ENCODE measurements around the gene NOSIP.

Gene NOSIP

DNA sequence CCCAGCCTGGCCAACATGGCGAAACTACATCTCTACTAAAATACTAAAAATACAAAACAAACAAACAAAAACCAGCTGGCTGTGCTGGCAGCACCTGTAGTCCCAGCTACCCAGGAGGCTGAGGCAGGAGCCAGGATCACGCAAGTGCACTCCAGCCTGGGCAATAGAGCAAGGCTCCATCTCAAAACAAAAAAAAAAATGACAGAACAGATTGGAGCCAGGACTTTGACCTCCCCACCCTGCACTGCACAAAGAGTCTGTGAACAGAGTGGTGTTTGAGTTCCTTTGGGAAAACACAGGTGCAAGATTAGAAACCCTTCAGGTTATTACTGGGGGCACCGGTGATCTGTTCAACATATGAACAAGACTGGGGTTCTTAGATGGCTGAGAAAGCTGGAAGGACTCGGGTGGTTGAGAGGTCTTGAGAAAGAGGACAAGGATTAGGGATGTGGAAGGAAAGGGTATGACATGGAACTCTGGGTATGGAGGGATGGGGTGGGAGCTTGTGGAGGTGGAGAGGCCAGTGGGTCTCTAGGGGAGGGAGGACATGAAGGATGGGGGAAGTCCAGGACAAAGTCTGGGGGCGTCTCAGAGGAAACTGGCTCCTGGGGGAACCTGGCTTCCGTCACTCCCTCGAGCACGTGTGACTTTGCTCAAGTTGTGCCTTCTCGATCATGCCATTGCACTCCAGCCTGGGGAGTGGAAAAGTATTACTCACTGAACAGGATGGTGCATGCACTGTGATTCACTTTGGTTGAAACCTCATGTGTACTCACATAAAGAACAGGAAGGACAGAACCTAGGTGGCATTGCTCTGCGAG, 26.7 kb downstream of the NOSIP start:
- H3K4me1 ChIP-seq (ENCODE audit: control insufficient read depth in 1 of 2, insufficient read depth in 2 of 2, low read length in 2 of 2), result peaks cover 34 to 48% of the 10 kb centered on the region in 2 donors
- peak overlapping the region; percentile 21 to 51 for H3K9ac ChIP-seq (ENCODE audit: low read depth in 1 of 2, low read length in 2 of 2)
- no peaks in the 10 kb centered on the region for H3K9me3 ChIP-seq (ENCODE audit: control insufficient read depth in 1 of 2, low read length in 2 of 2)
- H3K36me3 ChIP-seq (ENCODE audit: control insufficient read depth in 1 of 2, insufficient read depth in 2 of 2, low read length in 2 of 2), result peaks cover 9 to 27% of the 10 kb centered on the region in 2 donors
- peak overlapping the region; percentile 87 for H3K27ac ChIP-seq (ENCODE audit: low read depth, low read length)
- no peak overlapping the region for H3K4me3 ChIP-seq (ENCODE audit: low read depth in 1 of 2, low read length in 2 of 2)
- H3K27me3 ChIP-seq (ENCODE audit: control insufficient read depth in 1 of 2, insufficient read depth in 2 of 2, low read length in 2 of 2), result no peaks in the 10 kb centered on the region

DNA sequence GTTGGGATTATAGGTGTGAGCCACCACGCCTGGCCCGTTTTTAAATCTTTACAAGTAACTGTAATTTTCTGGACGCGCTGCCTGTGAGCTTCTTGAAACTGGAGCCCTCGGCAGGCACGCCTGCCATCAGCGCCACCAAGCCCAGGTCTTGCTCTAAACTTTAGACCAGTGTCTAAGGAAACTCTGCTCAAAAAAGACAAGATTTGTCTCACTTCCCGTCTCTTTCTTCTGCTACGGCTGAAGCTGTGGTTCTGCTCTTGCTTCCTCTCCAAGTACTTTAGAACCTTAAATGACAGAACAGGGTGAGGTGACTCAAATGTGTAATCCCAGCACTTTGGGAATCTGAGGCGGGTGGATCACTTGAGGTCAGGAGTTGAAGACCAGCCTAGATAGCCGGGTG, 27.6 kb downstream of the NOSIP start:
- Histone ChIP-seq H3K27me3 (ENCODE audit: control insufficient read depth in 1 of 2, insufficient read depth in 2 of 2, low read length in 2 of 2) (no peaks in the 10 kb centered on the region), H3K27ac (ENCODE audit: low read depth, low read length) (no peak overlapping the region), H3K4me3 (ENCODE audit: low read depth in 1 of 2, low read length in 2 of 2) (no peak overlapping the region), H3K36me3 (ENCODE audit: control insufficient read depth in 1 of 2, insufficient read depth in 2 of 2, low read length in 2 of 2) (peaks cover 4 to 19% of the 10 kb centered on the region in 2 donors), H3K9me3 (ENCODE audit: control insufficient read depth in 1 of 2, low read length in 2 of 2) (no peaks in the 10 kb centered on the region), H3K9ac (ENCODE audit: low read depth in 1 of 2, low read length in 2 of 2) (peak overlapping the region in 1 of 2 donors; percentile 38), H3K4me1 (ENCODE audit: control insufficient read depth in 1 of 2, insufficient read depth in 2 of 2, low read length in 2 of 2) (peaks cover 33 to 47% of the 10 kb centered on the region in 2 donors)

DNA sequence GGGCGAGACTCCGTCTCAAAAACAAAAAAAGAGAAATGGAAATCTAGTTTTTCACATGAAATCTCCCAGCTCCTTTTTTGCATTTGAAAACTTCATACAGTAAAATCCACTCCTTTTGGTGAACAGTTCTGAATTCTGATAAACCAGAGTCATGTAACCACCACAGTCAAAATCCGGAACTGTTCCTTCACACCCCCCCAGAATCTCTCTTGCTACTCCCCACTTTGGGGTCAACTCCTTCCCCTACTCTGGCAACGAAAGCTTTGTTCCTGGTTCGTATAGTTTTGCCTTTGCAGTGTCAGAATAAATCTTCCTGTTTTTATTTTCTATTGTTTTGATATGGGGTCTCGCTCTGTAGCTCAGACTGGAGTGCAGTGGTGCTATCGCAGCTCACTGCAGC, 28.8 kb downstream of the NOSIP start:
- Histone ChIP-seq H3K9me3 (ENCODE audit: control insufficient read depth in 1 of 2, low read length in 2 of 2) (no peaks in the 10 kb centered on the region), H3K27me3 (ENCODE audit: control insufficient read depth in 1 of 2, insufficient read depth in 2 of 2, low read length in 2 of 2) (no peaks in the 10 kb centered on the region), H3K4me1 (ENCODE audit: control insufficient read depth in 1 of 2, insufficient read depth in 2 of 2, low read length in 2 of 2) (peaks cover 29 to 44% of the 10 kb centered on the region in 2 donors), H3K4me3 (ENCODE audit: low read depth in 1 of 2, low read length in 2 of 2) (no peak overlapping the region), H3K9ac (ENCODE audit: low read depth in 1 of 2, low read length in 2 of 2) (no peak overlapping the region), H3K36me3 (ENCODE audit: control insufficient read depth in 1 of 2, insufficient read depth in 2 of 2, low read length in 2 of 2) (peaks cover 0 to 8% of the 10 kb centered on the region in 2 donors), H3K27ac (ENCODE audit: low read depth, low read length) (no peak overlapping the region)

DNA sequence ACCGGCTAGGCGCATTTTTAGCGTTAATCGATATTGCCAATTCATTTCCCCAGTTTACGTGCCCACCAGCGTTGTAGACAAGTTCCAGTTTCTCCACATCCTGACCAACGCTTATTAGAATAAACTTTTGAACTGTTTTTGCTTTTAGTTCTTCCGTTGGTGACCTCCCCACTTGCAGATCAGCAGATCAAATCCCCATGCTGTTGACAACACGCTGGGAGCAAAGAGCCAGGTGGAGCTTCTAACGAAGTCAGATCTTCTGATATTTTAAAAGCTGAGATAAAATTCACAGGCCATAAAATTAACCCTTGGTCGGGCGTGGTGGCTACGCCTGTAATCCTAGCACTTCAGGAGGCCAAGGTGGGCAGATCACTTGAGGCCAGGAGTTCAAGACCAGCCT, 31.3 kb downstream of the NOSIP start:
- Histone ChIP-seq H3K36me3 (ENCODE audit: control insufficient read depth in 1 of 2, insufficient read depth in 2 of 2, low read length in 2 of 2) (peaks cover 0 to 3% of the 10 kb centered on the region in 2 donors), H3K4me1 (ENCODE audit: control insufficient read depth in 1 of 2, insufficient read depth in 2 of 2, low read length in 2 of 2) (peaks cover 21 to 24% of the 10 kb centered on the region in 2 donors), H3K9me3 (ENCODE audit: control insufficient read depth in 1 of 2, low read length in 2 of 2) (no peaks in the 10 kb centered on the region), H3K27ac (ENCODE audit: low read depth, low read length) (peak overlapping the region; percentile 13), H3K27me3 (ENCODE audit: control insufficient read depth in 1 of 2, insufficient read depth in 2 of 2, low read length in 2 of 2) (no peaks in the 10 kb centered on the region), H3K4me3 (ENCODE audit: low read depth in 1 of 2, low read length in 2 of 2) (no peak overlapping the region), H3K9ac (ENCODE audit: low read depth in 1 of 2, low read length in 2 of 2) (peak overlapping the region in 1 of 2 donors; percentile 33)

DNA sequence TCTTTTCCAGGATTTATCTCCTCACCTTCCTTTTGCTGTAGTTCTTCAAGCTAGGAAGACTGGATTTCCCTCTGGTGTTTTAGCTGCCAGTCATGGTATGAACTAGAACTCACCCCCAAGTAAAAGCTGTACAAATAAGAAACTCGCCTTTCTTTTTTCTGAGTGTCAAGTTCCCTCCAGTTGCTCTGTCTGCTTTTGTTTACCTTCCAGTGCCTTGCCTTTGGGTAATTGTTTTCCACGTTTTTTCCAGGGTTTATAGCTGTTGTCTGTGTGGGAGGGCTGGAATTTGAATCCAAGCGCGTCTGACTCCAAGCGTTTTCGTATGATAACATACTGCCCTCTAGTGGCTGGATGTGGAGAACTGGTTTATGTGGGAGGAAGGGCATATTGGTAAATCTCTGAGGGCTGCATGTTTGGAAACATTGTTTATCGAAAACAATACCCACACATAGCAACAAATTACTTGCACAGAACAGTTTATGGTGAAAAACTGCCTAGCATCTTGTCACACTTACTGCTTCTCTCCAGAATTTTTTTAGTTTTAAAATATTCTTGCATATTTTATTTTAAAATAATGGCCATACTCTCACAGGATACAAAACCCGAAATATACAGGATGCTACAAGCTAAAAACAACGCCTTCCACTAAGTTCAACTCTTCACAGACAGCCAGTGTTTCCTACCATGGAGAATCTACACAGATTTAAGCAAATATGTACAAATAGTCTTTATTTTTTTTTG, 33.4 kb downstream of the NOSIP start:
- Histone ChIP-seq H3K36me3 (ENCODE audit: control insufficient read depth in 1 of 2, insufficient read depth in 2 of 2, low read length in 2 of 2) (peaks cover 5 to 18% of the 10 kb centered on the region in 2 donors), H3K4me1 (ENCODE audit: control insufficient read depth in 1 of 2, insufficient read depth in 2 of 2, low read length in 2 of 2) (peaks cover 10 to 13% of the 10 kb centered on the region in 2 donors), H3K27ac (ENCODE audit: low read depth, low read length) (no peak overlapping the region), H3K9ac (ENCODE audit: low read depth in 1 of 2, low read length in 2 of 2) (no peak overlapping the region), H3K9me3 (ENCODE audit: control insufficient read depth in 1 of 2, low read length in 2 of 2) (no peaks in the 10 kb centered on the region), H3K27me3 (ENCODE audit: control insufficient read depth in 1 of 2, insufficient read depth in 2 of 2, low read length in 2 of 2) (no peaks in the 10 kb centered on the region), H3K4me3 (ENCODE audit: low read depth in 1 of 2, low read length in 2 of 2) (no peak overlapping the region)

DNA sequence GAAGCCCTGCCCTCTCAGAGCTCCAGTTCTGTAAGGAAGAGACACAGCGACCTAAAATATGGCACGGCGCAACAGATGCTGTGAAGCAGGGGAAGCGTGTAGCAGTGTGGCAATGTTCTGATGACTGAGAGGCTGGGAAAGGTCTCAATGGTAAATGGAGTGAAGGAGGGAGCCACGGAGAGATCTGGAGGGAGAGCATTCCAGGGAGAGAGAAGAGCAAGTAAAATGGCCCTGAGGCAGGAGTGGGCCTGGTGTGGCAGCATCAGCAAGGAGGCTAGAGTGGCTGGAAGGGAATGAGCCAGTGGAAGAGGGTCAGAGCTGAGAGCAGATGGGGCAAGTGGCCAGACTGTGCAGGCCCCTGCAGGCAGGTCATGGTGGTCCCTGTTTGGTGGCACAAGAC, 36.2 kb downstream of the NOSIP start:
- Histone ChIP-seq H3K9me3 (ENCODE audit: control insufficient read depth in 1 of 2, low read length in 2 of 2) (no peaks in the 10 kb centered on the region), H3K4me1 (ENCODE audit: control insufficient read depth in 1 of 2, insufficient read depth in 2 of 2, low read length in 2 of 2) (peaks cover 8 to 13% of the 10 kb centered on the region in 2 donors), H3K27me3 (ENCODE audit: control insufficient read depth in 1 of 2, insufficient read depth in 2 of 2, low read length in 2 of 2) (no peaks in the 10 kb centered on the region), H3K9ac (ENCODE audit: low read depth in 1 of 2, low read length in 2 of 2) (no peak overlapping the region), H3K27ac (ENCODE audit: low read depth, low read length) (no peak overlapping the region), H3K4me3 (ENCODE audit: low read depth in 1 of 2, low read length in 2 of 2) (no peak overlapping the region), H3K36me3 (ENCODE audit: control insufficient read depth in 1 of 2, insufficient read depth in 2 of 2, low read length in 2 of 2) (peaks cover 9 to 39% of the 10 kb centered on the region in 2 donors)

DNA sequence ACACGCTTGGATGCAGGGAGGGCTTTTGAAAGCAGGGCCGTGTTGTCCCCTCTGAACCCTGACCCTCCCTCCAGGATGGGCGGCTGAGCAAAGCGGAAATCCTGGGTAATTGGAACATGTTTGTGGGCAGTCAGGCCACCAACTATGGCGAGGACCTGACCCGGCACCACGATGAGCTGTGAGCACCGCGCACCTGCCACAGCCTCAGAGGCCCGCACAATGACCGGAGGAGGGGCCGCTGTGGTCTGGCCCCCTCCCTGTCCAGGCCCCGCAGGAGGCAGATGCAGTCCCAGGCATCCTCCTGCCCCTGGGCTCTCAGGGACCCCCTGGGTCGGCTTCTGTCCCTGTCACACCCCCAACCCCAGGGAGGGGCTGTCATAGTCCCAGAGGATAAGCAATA, 37.3 kb downstream of the NOSIP start:
- H3K4me3 ChIP-seq (ENCODE audit: low read depth in 1 of 2, low read length in 2 of 2), result no peak overlapping the region
- H3K27ac ChIP-seq (ENCODE audit: low read depth, low read length), result no peak overlapping the region
- no peaks in the 10 kb centered on the region for H3K9me3 ChIP-seq (ENCODE audit: control insufficient read depth in 1 of 2, low read length in 2 of 2)
- peaks cover 2 to 6% of the 10 kb centered on the region in 2 donors for H3K4me1 ChIP-seq (ENCODE audit: control insufficient read depth in 1 of 2, insufficient read depth in 2 of 2, low read length in 2 of 2)
- peaks cover 15 to 46% of the 10 kb centered on the region in 2 donors for H3K36me3 ChIP-seq (ENCODE audit: control insufficient read depth in 1 of 2, insufficient read depth in 2 of 2, low read length in 2 of 2)
- no peak overlapping the region for H3K9ac ChIP-seq (ENCODE audit: low read depth in 1 of 2, low read length in 2 of 2)
- H3K27me3 ChIP-seq (ENCODE audit: control insufficient read depth in 1 of 2, insufficient read depth in 2 of 2, low read length in 2 of 2), result no peaks in the 10 kb centered on the region

DNA sequence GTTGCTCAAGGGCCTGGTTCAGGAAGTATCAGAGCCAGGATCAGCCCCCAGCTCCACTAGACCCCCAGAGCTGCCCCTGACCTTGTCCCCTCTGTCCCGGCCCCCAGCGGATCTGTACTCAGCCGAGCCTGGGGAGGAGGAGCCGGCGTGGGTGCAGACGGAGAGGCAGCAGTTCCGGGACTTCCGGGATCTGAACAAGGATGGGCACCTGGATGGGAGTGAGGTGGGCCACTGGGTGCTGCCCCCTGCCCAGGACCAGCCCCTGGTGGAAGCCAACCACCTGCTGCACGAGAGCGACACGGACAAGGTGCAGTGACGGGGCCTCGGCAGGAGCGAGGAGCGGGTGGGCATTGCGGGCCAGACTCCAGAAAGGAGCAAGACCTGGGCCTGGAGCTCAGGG, 37.9 kb downstream of the NOSIP start:
- Histone ChIP-seq H3K9ac (ENCODE audit: low read depth in 1 of 2, low read length in 2 of 2) (no peak overlapping the region), H3K4me3 (ENCODE audit: low read depth in 1 of 2, low read length in 2 of 2) (no peak overlapping the region), H3K4me1 (ENCODE audit: control insufficient read depth in 1 of 2, insufficient read depth in 2 of 2, low read length in 2 of 2) (peaks cover 2 to 5% of the 10 kb centered on the region in 2 donors), H3K9me3 (ENCODE audit: control insufficient read depth in 1 of 2, low read length in 2 of 2) (no peaks in the 10 kb centered on the region), H3K27ac (ENCODE audit: low read depth, low read length) (no peak overlapping the region), H3K27me3 (ENCODE audit: control insufficient read depth in 1 of 2, insufficient read depth in 2 of 2, low read length in 2 of 2) (no peaks in the 10 kb centered on the region), H3K36me3 (ENCODE audit: control insufficient read depth in 1 of 2, insufficient read depth in 2 of 2, low read length in 2 of 2) (peaks cover 15 to 46% of the 10 kb centered on the region in 2 donors)

DNA sequence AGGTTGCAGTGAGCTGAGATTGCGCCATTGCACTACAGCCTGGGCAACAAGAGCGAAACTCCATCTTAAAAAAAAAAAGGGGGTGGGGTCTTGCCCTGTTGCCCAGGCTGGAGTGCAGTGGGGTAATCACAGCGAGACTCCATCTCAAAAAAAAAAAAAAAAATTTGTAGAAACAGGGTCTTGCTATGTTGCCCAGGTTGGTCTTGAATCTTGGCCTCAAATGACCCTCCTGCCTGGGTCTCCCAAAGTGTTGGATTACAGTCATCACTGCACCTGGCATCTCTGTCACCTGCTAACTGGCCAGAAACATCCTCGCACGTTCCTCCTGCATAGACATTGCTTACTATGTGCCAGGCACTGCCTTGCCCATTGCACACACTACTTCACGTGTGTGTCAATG, 38.4 kb downstream of the NOSIP start:
- no peak overlapping the region for H3K9ac ChIP-seq (ENCODE audit: low read depth in 1 of 2, low read length in 2 of 2)
- no peak overlapping the region for H3K27ac ChIP-seq (ENCODE audit: low read depth, low read length)
- H3K27me3 ChIP-seq (ENCODE audit: control insufficient read depth in 1 of 2, insufficient read depth in 2 of 2, low read length in 2 of 2), result no peaks in the 10 kb centered on the region
- H3K4me3 ChIP-seq (ENCODE audit: low read depth in 1 of 2, low read length in 2 of 2), result no peak overlapping the region
- H3K9me3 ChIP-seq (ENCODE audit: control insufficient read depth in 1 of 2, low read length in 2 of 2), result no peaks in the 10 kb centered on the region
- peaks cover 15 to 51% of the 10 kb centered on the region in 2 donors for H3K36me3 ChIP-seq (ENCODE audit: control insufficient read depth in 1 of 2, insufficient read depth in 2 of 2, low read length in 2 of 2)
- peaks cover 0 to 2% of the 10 kb centered on the region in 2 donors for H3K4me1 ChIP-seq (ENCODE audit: control insufficient read depth in 1 of 2, insufficient read depth in 2 of 2, low read length in 2 of 2)

All from duodenal mucosa (tissue), 2 donors.